ENCODE measurements around the gene GPR137. TPM values are rescaled to one million over a fixed set of nuclear protein-coding genes. Genes with fewer than 3 reads are reported as not detected.

Gene GPR137
- total RNA-seq, 1 donor from 2014 or later = 4.9 TPM

DNA sequence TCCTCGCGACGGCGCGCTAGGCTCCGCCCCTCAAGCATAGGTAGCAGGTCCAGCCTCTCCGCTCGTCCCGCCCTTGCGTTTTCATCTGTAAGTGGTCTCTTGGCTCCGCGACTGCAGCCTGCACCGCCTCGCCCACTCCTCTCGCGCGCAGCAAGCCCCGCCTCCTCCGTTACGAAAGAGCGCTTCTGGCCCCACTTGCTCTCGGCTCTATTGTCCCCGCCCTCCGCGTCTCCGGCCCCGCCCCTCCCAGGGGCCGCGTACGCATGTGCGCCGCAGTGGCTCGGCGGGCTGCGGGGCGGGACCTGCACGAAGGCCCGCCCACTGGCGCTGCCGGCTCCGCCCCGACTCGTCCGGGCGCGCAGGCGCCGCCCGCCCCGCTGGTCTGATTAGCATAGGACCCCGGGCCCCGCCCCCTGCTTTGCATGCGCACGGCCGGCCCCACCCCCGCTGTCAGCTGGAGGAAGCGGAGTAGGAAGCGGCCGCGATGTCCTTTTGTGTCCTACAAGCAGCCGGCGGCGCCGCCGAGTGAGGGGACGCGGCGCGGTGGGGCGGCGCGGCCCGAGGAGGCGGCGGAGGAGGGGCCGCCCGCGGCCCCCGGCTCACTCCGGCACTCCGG, 19.5 kb downstream of the GPR137 start, which contains the start of gene ESRRA:
Gene ESRRA (plus strand): TSS at position 450 of the 616 bp plus-strand sequence. CDS start 1,656 bp downstream, outside the sequence.
- peaks cover 25% of the 10 kb centered on the region for H3F3A ChIP-seq (ENCODE audit: low read depth)
- H3K9me3 ChIP-seq (ENCODE audit: low read depth) = no peaks in the 10 kb centered on the region
- Mint-ChIP-seq H3K4me3 (peak within 1 kb of the TSS; percentile 95), H3K36me3 (no peaks in the 10 kb centered on the region), H3K4me1 (peaks cover 24% of the 10 kb centered on the region), H3K9me3 (no peaks in the 10 kb centered on the region), H3K27me3 (ENCODE audit: insufficient read depth, low read depth) (peaks cover 28% of the 10 kb centered on the region), H3K27ac (peak within 1 kb of the TSS; percentile 12)
- H3K9ac ChIP-seq = peak within 1 kb of the TSS; percentile 44
- peak; percentile 100 for DNase-seq (ENCODE audit: low spot score)
- no peak for TF ChIP-seq EZH2phosphoT487 (IDR thresholded peaks at IDR 0.05)
- no peak for TF ChIP-seq EZH2 (IDR thresholded peaks at IDR 0.05)
- TF ChIP-seq, protein P1, sequence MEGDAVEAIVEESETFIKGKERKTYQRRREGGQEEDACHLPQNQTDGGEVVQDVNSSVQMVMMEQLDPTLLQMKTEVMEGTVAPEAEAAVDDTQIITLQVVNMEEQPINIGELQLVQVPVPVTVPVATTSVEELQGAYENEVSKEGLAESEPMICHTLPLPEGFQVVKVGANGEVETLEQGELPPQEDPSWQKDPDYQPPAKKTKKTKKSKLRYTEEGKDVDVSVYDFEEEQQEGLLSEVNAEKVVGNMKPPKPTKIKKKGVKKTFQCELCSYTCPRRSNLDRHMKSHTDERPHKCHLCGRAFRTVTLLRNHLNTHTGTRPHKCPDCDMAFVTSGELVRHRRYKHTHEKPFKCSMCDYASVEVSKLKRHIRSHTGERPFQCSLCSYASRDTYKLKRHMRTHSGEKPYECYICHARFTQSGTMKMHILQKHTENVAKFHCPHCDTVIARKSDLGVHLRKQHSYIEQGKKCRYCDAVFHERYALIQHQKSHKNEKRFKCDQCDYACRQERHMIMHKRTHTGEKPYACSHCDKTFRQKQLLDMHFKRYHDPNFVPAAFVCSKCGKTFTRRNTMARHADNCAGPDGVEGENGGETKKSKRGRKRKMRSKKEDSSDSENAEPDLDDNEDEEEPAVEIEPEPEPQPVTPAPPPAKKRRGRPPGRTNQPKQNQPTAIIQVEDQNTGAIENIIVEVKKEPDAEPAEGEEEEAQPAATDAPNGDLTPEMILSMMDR (IDR thresholded peaks at IDR 0.05) = no peak
- H3K79me2 ChIP-seq (ENCODE audit: low read depth) = peaks cover 18% of the 10 kb centered on the region
- peaks cover 21% of the 10 kb centered on the region for H4K20me1 ChIP-seq (ENCODE audit: low read depth)
- H3K36me3 ChIP-seq = no peaks in the 10 kb centered on the region
- H3K27me3 ChIP-seq = peaks cover 41% of the 10 kb centered on the region
- peak within 1 kb of the TSS; percentile 55 for H2AFZ ChIP-seq (replicated peaks)
- peak within 1 kb of the TSS; percentile 87 for H3K4me3 ChIP-seq
- H3K4me1 ChIP-seq = peaks cover 10% of the 10 kb centered on the region
- peak within 1 kb of the TSS; percentile 98 for H3K4me2 ChIP-seq
- peak within 1 kb of the TSS; percentile 31 for H3K27ac ChIP-seq

DNA sequence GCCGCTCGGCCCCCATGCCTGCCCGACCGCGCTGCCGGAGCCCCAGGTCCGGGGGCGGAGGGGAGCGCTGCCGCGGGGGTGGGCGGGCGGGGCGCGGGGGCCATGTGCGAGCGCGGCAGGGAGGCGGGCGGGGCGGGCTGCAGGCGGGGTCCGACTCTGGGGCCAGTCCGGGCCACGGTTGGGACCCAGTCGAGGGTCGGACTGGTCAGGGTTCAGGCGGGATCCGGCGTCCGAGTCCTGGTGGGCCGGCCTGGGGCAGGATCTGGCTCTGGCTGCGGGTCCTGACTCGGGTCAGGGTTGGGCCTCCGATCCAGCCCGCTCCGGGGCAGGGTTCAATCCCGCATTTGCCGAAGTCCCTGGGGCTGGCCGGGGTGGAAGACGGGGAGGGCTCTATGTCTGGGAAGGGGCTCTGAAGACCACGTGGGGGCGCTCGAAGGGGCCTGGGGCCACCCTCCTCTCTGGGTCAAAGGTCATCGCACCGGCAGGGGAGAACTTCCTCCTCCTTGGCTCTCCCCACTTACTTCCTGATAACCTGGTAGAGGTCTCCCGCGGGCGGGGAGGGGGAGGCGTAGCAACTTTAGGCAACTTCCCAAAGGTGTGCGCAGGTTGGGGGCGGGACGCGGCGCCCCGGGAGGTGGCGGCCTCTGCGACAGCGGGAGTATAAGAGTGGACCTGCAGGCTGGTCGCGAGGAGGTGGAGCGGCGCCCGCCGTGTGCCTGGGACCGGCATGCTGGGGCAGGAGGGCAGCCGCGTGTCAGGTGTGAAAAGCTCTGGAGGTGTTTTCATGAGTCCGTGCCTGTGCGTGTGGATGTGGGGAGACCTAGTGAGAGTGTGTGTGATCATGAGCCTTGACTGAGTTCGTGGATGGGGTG, 20.3 kb downstream of the GPR137 start:
- Histone ChIP-seq H4K20me1 (ENCODE audit: low read depth) (peaks cover 18% of the 10 kb centered on the region), H3K4me1 (peaks cover 10% of the 10 kb centered on the region), H3K79me2 (ENCODE audit: low read depth) (peaks cover 18% of the 10 kb centered on the region), H3K27me3 (peaks cover 34% of the 10 kb centered on the region), H3K9ac (peak overlapping the region; percentile 44), H3F3A (ENCODE audit: low read depth) (peaks cover 17% of the 10 kb centered on the region), H2AFZ (replicated peaks) (peak overlapping the region; percentile 55), H3K27ac (peak overlapping the region; percentile 31), H3K36me3 (no peaks in the 10 kb centered on the region), H3K4me3 (peak overlapping the region; percentile 87), H3K9me3 (ENCODE audit: low read depth) (no peaks in the 10 kb centered on the region), H3K4me2 (peak overlapping the region; percentile 95)
- peak; percentile 82 for DNase-seq (ENCODE audit: low spot score)
- Mint-ChIP-seq H3K27me3 (ENCODE audit: insufficient read depth, low read depth) (peaks cover 21% of the 10 kb centered on the region), H3K36me3 (no peaks in the 10 kb centered on the region), H3K27ac (peak overlapping the region; percentile 12), H3K4me3 (peak overlapping the region; percentile 95), H3K9me3 (no peaks in the 10 kb centered on the region), H3K4me1 (peaks cover 19% of the 10 kb centered on the region)
- TF ChIP-seq EZH2 (IDR thresholded peaks at IDR 0.05) = no peak
- TF ChIP-seq, protein P1 (IDR thresholded peaks at IDR 0.05) = peak; percentile 73

DNA sequence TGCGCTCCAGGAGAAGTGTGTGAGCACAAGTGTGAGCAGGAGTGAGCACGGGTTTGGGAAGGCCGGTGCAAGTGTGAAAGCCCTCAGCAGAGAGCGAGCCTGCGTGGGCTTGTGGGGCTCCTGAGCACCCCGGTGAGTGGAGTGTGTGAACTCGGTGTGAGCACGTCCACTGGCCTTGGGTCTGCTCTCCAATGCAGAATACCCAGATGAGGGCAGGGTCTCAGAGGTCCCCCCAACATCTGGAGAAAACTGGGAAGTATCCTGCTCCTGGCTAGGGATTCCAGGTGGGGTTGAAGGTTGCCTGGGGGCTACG, 20.9 kb downstream of the GPR137 start:
- Histone ChIP-seq H3K27ac (no peak overlapping the region), H3K4me2 (peak overlapping the region; percentile 95), H4K20me1 (ENCODE audit: low read depth) (peaks cover 18% of the 10 kb centered on the region), H3K79me2 (ENCODE audit: low read depth) (peaks cover 18% of the 10 kb centered on the region), H3K9me3 (ENCODE audit: low read depth) (no peaks in the 10 kb centered on the region), H3K4me3 (peak overlapping the region; percentile 87), H3F3A (ENCODE audit: low read depth) (peaks cover 14% of the 10 kb centered on the region), H3K27me3 (peaks cover 28% of the 10 kb centered on the region), H3K36me3 (no peaks in the 10 kb centered on the region), H3K4me1 (peaks cover 10% of the 10 kb centered on the region), H2AFZ (replicated peaks) (peak overlapping the region; percentile 55), H3K9ac (peak overlapping the region; percentile 44)
- Mint-ChIP-seq H3K4me3 (peak overlapping the region; percentile 95), H3K27me3 (ENCODE audit: insufficient read depth, low read depth) (peaks cover 18% of the 10 kb centered on the region), H3K4me1 (peaks cover 19% of the 10 kb centered on the region), H3K9me3 (no peaks in the 10 kb centered on the region), H3K27ac (peak overlapping the region; percentile 12), H3K36me3 (no peaks in the 10 kb centered on the region)
- no peak for DNase-seq (ENCODE audit: low spot score)
- no peak for TF ChIP-seq EZH2 (IDR thresholded peaks at IDR 0.05)
- TF ChIP-seq, protein P1 (IDR thresholded peaks at IDR 0.05) = no peak
- no peak for TF ChIP-seq EZH2phosphoT487 (IDR thresholded peaks at IDR 0.05)

All from neural progenitor cell (in vitro differentiated cells).